GM19463 (cell line): ENCODE results near the gene TCEAL5.
"Not testable (repeated sequence)": the region's sequence is repeated elsewhere in the genome, so short reads cannot be mapped to it uniquely, and the experiment has no call there.

Experiments
- ATAC-seq: cut with Tn5 transposase; IDR thresholded peaks from one replicate; pipeline ENCODE4 v1.9.1; 2021; ENCODE audit warnings: mild to moderate bottlenecking, moderate library complexity; ENCODE audit not compliant: unreplicated experiment

Gene TCEAL5

GRCh38 chrX:103235608-103236007 lies 40.9 kb downstream of the TCEAL5 start:
- ATAC-seq = not testable (repeated sequence)

- no peak for ATAC-seq
Observed at GRCh38 chrX:103234869-103235268, 41.7 kb downstream of the TCEAL5 start.

- ATAC-seq = no peak
Observed at GRCh38 chrX:103233263-103233662, 43.3 kb downstream of the TCEAL5 start.

- ATAC-seq = not testable (repeated sequence)
Observed at GRCh38 chrX:103225918-103226317, 50.6 kb downstream of the TCEAL5 start.
